Natural killer cell (primary cell): ENCODE results near the gene PIM1. TPM values are rescaled to one million over a fixed set of nuclear protein-coding genes. Genes with fewer than 3 reads are reported as not detected.

Experiments
- ATAC-seq, 3 donors: fragments of 150-1000 bp in 2 of 3; fragments of 200-7000 bp in 1 of 3; cut with Tn5 transposase; 1 replicate in 1 of 3; 2 replicates in 2 of 3; pipeline ENCODE4 v1.10.0; 2021; ENCODE audit warnings: mild to moderate bottlenecking in 2 of 3, moderate library complexity in 2 of 3
- DNase-seq, 2 donors: peaks; one replicate each; pipeline versions ENCODE4 v3.0.0 to v3.0.0-alpha.2; 2013 to 2021; ENCODE audit warnings: mixed read lengths in 1 of 2
- H3K27ac ChIP-seq: one replicate; pipeline ENCODE4 v1.5.1; 2013; ENCODE audit warnings: mild to moderate bottlenecking, low read length
- H3K27me3 ChIP-seq: one replicate; pipeline ENCODE4 v1.6.1; 2013; ENCODE audit warnings: low read length; ENCODE audit not compliant: control insufficient read depth, insufficient read depth
- H3K36me3 ChIP-seq: one replicate; pipeline ENCODE4 v1.6.1; 2013; ENCODE audit warnings: low read length; ENCODE audit not compliant: control insufficient read depth, insufficient read depth
- H3K4me1 ChIP-seq: one replicate; pipeline ENCODE4 v1.6.1; 2013; ENCODE audit warnings: low read length; ENCODE audit not compliant: control insufficient read depth, insufficient read depth
- H3K4me3 ChIP-seq: one replicate; pipeline ENCODE4 v1.5.1; 2013; ENCODE audit warnings: low read length
- H3K9me3 ChIP-seq: one replicate; pipeline ENCODE4 v1.6.1; 2013; ENCODE audit warnings: low read length; ENCODE audit not compliant: control insufficient read depth, insufficient read depth
- H3K27ac Mint-ChIP-seq, 2 donors: one replicate each; pipeline ENCODE4 v1.8.0; 2022; ENCODE audit warnings: mild to moderate bottlenecking in 2 of 2, mixed read lengths in 2 of 2, moderate library complexity in 1 of 2
- H3K27me3 Mint-ChIP-seq, 2 donors: one replicate each; pipeline ENCODE4 v1.8.0; 2022; ENCODE audit warnings: low read depth in 2 of 2, mixed read lengths in 2 of 2
- H3K36me3 Mint-ChIP-seq: one replicate; pipeline ENCODE4 v1.8.0; 2022; ENCODE audit warnings: mixed read lengths
- H3K4me1 Mint-ChIP-seq, 2 donors: one replicate each; pipeline ENCODE4 v1.8.0; 2022; ENCODE audit warnings: mixed read lengths in 2 of 2
- H3K4me3 Mint-ChIP-seq: one replicate; pipeline ENCODE4 v1.8.0; 2022; ENCODE audit warnings: mild to moderate bottlenecking, moderate library complexity, mixed read lengths
- H3K9me3 Mint-ChIP-seq, 2 donors: one replicate each; pipeline ENCODE4 v1.8.0; 2022; ENCODE audit warnings: mixed read lengths in 2 of 2
- WGBS: methylation state at CpG from one replicate; pipeline ENCODE4 v1.1.7; 2013; ENCODE audit warnings: missing lambda C conversion rate; ENCODE audit not compliant: insufficient coverage; 5-methylcytosine and 5-hydroxymethylcytosine counted together
- intact Hi-C: fragments of 100-400 bp; cut with micrococcal nuclease; formaldehyde crosslinking; loops from one replicate; pipeline ENCODE4 v1.14.2; 2022
- total RNA-seq, 4 donors: library from RNA; stranded (reverse); fragments of 120-200 nt in 1 of 4; gene quantifications; one replicate each; pipeline versions ENCODE4 v1.2.3 to v1.2.4, GENCODE V29; 2013 to 2022
- TF ChIP-seq, protein P1 (sequence below): fragments of 200-600 bp; IDR thresholded peaks from one replicate; pipeline ENCODE4 v1.8.0; 2022; ENCODE audit warnings: antibody characterized with exemption

The PIM1 gene
- total RNA-seq, 3 donors from 2014 or later (not counting 1 experiment from before 2014, with no cell fraction given), result 188 to 242 (median 215) TPM

DNA sequence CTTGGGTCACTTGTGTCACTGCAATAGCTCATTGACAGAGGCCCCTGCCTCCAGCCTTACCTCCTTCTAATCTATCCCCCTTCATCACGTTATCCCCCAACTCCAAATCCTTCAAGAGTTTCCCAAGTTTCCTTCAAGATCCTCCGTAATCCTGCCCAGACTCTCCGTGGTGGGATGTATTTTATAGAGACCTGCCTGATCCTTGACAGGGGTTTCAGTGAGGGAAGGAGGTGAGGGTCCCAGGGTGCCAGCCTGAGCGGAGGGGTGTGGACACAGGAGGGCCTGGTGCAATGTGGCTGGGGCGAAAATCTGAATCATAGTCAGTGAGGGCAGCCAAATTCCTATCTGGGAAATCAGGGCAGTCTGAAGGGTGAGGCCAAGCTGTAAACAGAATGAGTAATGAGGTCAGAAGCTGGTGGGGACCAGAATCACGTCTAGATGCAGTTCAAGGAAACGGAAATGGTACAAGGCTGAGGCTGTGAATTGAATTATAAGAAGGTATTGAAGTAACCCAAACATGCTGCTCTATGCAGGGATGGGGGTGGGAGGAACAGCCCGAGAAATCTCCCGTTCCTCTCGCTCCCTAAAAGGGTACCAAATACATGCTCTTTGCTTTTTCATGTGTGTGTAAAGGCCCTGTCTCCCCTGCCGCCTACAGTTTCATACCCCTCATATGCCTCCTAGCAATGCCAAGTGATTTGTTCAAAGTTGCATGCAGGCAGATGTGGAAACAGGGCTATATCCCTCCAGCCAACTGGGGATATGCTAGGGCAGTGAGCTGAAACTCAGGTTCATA, 35.4 kb upstream of the PIM1 start:
- TF ChIP-seq, protein P1, sequence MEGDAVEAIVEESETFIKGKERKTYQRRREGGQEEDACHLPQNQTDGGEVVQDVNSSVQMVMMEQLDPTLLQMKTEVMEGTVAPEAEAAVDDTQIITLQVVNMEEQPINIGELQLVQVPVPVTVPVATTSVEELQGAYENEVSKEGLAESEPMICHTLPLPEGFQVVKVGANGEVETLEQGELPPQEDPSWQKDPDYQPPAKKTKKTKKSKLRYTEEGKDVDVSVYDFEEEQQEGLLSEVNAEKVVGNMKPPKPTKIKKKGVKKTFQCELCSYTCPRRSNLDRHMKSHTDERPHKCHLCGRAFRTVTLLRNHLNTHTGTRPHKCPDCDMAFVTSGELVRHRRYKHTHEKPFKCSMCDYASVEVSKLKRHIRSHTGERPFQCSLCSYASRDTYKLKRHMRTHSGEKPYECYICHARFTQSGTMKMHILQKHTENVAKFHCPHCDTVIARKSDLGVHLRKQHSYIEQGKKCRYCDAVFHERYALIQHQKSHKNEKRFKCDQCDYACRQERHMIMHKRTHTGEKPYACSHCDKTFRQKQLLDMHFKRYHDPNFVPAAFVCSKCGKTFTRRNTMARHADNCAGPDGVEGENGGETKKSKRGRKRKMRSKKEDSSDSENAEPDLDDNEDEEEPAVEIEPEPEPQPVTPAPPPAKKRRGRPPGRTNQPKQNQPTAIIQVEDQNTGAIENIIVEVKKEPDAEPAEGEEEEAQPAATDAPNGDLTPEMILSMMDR, result no peak
- Mint-ChIP-seq H3K27me3 (no peaks in the 10 kb centered on the region), H3K27ac (peak overlapping the region; percentile 83 to 91), H3K9me3 (no peaks in the 10 kb centered on the region), H3K4me3 (peak overlapping the region; percentile 45), H3K36me3 (no peaks in the 10 kb centered on the region), H3K4me1 (peaks cover 10 to 17% of the 10 kb centered on the region in 2 donors)
- WGBS, result 66% methylated on average over 11 of the region's 11 CpGs
- intact Hi-C loops, result no loop called here
- peaks cover 21% of the 10 kb centered on the region for H3K4me1 ChIP-seq
- peak overlapping the region; percentile 71 for H3K27ac ChIP-seq
- ATAC-seq (peak; percentile 73 to 79 (median 78)), DNase-seq (peak in 1 of 2 donors; percentile 76)
- no peaks in the 10 kb centered on the region for H3K9me3 ChIP-seq
- no peaks in the 10 kb centered on the region for H3K27me3 ChIP-seq
- H3K36me3 ChIP-seq, result no peaks in the 10 kb centered on the region
- H3K4me3 ChIP-seq, result no peak overlapping the region

DNA sequence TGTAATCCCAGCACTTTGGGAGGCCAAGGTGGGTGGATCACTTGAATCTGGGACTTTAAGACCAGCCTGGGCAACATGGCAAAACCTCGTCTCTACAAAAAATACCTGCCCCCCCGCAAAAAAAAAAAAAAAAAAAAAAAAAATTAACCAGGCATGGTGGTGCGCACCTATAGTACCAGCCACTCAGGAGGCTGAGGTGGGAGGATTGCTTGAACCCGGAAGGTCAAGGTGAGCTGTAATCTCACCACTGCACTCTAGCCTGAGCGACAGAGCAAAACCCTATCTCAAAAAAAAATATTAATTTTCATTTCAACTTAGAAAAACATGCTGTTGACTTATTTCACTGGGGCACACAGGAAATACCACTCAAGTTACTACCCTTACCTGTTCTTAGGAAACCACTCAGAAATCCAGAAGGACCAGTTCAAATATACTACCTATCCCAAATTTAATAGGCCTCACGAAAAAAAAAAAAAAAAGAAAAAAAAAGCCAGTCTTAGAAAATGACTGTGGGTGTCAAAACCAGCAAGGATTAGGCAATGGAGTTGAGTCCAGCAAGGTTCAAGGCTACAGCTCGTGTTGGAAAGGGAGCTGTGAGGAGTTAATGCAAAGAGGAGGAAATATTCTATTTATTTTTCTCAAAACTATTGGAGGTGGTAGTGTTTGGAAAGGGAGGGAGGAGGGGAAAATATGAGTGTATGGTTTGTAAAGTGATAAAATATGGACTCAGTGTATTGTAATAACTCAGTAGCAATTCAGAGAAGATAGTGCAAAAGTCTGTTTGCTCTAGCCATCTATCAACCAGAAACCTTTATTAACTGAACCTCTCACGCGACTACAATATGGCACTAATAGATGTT, 33.9 kb upstream of the PIM1 start:
- TF ChIP-seq, protein P1, result no peak
- DNase-seq (no peak), ATAC-seq (no peak)
- Mint-ChIP-seq H3K4me3 (no peak overlapping the region), H3K27ac (no peak overlapping the region), H3K9me3 (no peaks in the 10 kb centered on the region), H3K27me3 (peaks cover 0 to under 1% of the 10 kb centered on the region in 2 donors), H3K4me1 (peaks cover 10 to 17% of the 10 kb centered on the region in 2 donors), H3K36me3 (no peaks in the 10 kb centered on the region)
- Histone ChIP-seq H3K27me3 (no peaks in the 10 kb centered on the region), H3K4me3 (no peak overlapping the region), H3K36me3 (no peaks in the 10 kb centered on the region), H3K9me3 (no peaks in the 10 kb centered on the region), H3K4me1 (peaks cover 21% of the 10 kb centered on the region), H3K27ac (no peak overlapping the region)
- WGBS, result 92% methylated on average over 5 of the region's 9 CpGs
- intact Hi-C loops, result no loop called here

DNA sequence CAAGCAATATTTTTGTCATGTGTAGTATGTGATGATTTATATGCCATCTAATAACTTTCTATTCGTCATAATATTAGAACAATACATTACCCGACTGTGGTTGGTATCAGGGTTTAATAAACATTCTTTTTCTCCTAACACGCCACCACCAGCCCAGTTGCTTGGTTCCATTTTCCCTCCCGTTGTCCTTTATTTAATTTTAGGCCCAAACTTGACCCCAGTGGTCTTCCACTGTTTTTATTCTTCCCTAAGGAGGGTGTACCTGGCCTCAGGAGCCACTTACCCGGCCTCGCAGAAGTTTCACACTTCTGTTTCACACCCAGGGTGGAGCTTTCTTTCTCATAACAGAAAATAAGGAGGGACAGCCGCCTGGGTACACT, 33.1 kb upstream of the PIM1 start:
- Histone ChIP-seq H3K36me3 (no peaks in the 10 kb centered on the region), H3K27ac (peak overlapping the region; percentile 50), H3K27me3 (no peaks in the 10 kb centered on the region), H3K9me3 (no peaks in the 10 kb centered on the region), H3K4me3 (no peak overlapping the region), H3K4me1 (peaks cover 21% of the 10 kb centered on the region)
- DNase-seq, result no peak
- H3K9me3 Mint-ChIP-seq, result no peaks in the 10 kb centered on the region
- intact Hi-C loops, result no loop called here
- no peaks in the 10 kb centered on the region for H3K36me3 Mint-ChIP-seq
- no peak overlapping the region for H3K4me3 Mint-ChIP-seq
- H3K27ac Mint-ChIP-seq, result peak overlapping the region in 1 of 2 donors; percentile 59
- H3K27me3 Mint-ChIP-seq, result peaks cover 3 to 8% of the 10 kb centered on the region in 2 donors
- H3K4me1 Mint-ChIP-seq, result peaks cover 10 to 17% of the 10 kb centered on the region in 2 donors
- TF ChIP-seq, protein P1, result no peak
- 71% methylated on average over 5 of the region's 7 CpGs for WGBS
- ATAC-seq, result no peak
